Body of pancreas (tissue), 4 donors: ENCODE data around the gene AVPI1. TPM values are rescaled to one million over a fixed set of nuclear protein-coding genes. Genes with fewer than 3 reads are reported as not detected.

ENCODE experiments used
- ATAC-seq: fragments of 150-250 bp; one replicate; pipeline ENCODE4 v1.9.1; 2016
- DNase-seq, 4 donors: peaks; one replicate each; pipeline ENCODE4 v3.0.0-alpha.2; 2019
- H3K27ac ChIP-seq, 4 donors: fragments of 200-600 bp; sonication (generic); 1 replicate in 3 of 4; 2 replicates in 1 of 4; pipeline versions ENCODE4 v1.5.1 to v1.6.1; 2016 to 2019; ENCODE audit warnings: mild to moderate bottlenecking in 1 of 4, mixed read lengths in 1 of 4, moderate library complexity in 1 of 4
- H3K27me3 ChIP-seq, 2 donors: fragments of 200-600 bp; sonication (generic); one replicate each; pipeline ENCODE4 v1.6.0; 2016; ENCODE audit warnings: mild to moderate bottlenecking in 1 of 2
- H3K36me3 ChIP-seq, 2 donors: fragments of 200-600 bp; sonication (generic); replicated peaks in 1 of 2; 2 replicates each; pipeline ENCODE4 v1.5.1; 2016; ENCODE audit warnings: low read depth in 2 of 2; ENCODE audit not compliant: insufficient read depth in 1 of 2
- H3K4me1 ChIP-seq: fragments of 200-600 bp; sonication (generic); one replicate; pipeline ENCODE4 v1.6.0; 2016
- H3K4me3 ChIP-seq, 2 donors: fragments of 200-600 bp; sonication (generic); 1 replicate in 1 of 2; 2 replicates in 1 of 2; pipeline ENCODE4 v1.5.1; 2016 to 2019
- H3K9me3 ChIP-seq, 3 donors: fragments of 200-600 bp; sonication (generic); 1 replicate in 2 of 3; 2 replicates in 1 of 3; pipeline ENCODE4 v1.5.1; 2016
- POLR2A ChIP-seq, 3 donors: fragments of 450-650 bp; IDR thresholded peaks; one replicate each; pipeline ENCODE4 v1.6.1; 2016; ENCODE audit warnings: antibody characterized with exemption in 3 of 3, mild to moderate bottlenecking in 2 of 3
- WGBS, 2 donors: methylation state at CpG; one replicate each; pipeline ENCODE4 v1.1.5; 2017; 5-methylcytosine and 5-hydroxymethylcytosine counted together
- intact Hi-C: fragments of 100-400 bp; cut with DNase I; formaldehyde crosslinking; loops from one replicate; pipeline ENCODE4 v1.15.1; 2023
- total RNA-seq, 2 donors: library from RNA; depleted of rRNA; stranded (reverse); fragments of >200 nt; gene quantifications; one replicate each; pipeline ENCODE4 v1.1.0, GENCODE V29; 2016
- TF ChIP-seq, protein P1 (sequence below), 7 experiments: fragments of 450-650 bp in 4 of 7; fragments of 200-600 bp in 3 of 7; sonication (generic) in 3 of 7; IDR thresholded peaks; one replicate each; pipeline ENCODE4 v1.5.1; 2016 to 2019; ENCODE audit warnings: antibody characterized with exemption in 7 of 7

AVPI1 gene
- total RNA-seq, 2 donors from 2014 or later: 5.7 to 14.8 TPM

DNA sequence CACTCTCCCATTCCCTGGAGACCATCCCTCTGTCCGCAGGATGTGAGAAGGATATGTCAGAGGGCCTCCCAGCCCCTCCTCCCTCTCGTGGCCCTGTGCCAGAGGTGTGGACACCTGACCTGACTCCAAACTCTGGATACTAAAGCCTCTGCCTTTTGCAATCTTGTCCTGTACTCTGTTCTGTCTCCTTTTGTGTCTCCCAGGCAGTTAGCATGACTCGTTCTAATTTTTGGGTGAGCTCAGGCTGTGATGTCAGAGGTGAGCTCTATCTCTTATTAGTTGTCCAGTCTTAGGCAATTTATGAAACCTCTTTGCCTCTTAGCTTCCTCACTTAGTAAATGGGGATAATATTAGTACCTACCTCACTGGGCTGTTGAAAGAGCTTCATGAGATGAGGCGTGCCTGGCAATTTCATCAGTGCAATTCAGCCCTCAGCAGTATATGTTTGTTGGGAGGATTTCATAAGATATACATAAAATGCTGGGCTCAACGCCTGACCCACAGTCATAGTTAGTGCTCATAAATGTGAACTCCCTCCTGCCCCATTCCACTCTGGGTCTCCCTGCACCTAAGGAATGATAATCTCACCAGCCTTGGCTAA lies 37.4 kb upstream of the AVPI1 start:
- intact Hi-C loops: loop anchor here (10.0 kb wide), 1 partner anchor 150 kb away; the partner anchor contains the start of gene ANKRD2
- Histone ChIP-seq H3K4me3 (no peak overlapping the region), H3K27ac (no peak overlapping the region), H3K36me3 (no peaks in the 10 kb centered on the region), H3K4me1 (peaks cover 8% of the 10 kb centered on the region), H3K27me3 (no peaks in the 10 kb centered on the region), H3K9me3 (no peaks in the 10 kb centered on the region)
- no peak for DNase-seq
- ATAC-seq: no peak
- 47 to 51% methylated on average over 5 of the region's 5 CpGs for WGBS, 2 donors
- no peak for TF ChIP-seq POLR2A (IDR thresholded peaks at IDR 0.05)

DNA sequence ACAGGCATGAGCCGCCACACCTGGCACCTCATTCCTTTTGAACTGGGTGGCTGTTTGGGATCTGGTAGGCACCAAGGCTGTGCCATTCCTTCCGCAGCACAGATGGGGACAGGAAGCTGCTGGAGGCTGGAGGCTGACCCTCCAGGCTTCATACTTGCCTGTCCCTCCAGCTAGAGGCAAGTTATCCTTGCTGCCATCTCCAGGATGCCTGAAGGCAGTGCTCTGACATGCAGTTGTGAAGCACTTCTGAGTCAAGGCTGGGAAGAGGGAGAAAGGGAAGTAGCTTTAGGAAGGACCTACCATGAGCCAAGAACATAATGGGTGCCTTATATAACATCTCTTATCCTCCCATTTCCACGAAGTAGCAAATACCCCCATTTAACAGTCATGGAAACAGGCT lies 36.0 kb upstream of the AVPI1 start:
- ATAC-seq: no peak
- Histone ChIP-seq H3K4me1 (peaks cover 22% of the 10 kb centered on the region), H3K27ac (no peak overlapping the region), H3K9me3 (no peaks in the 10 kb centered on the region), H3K27me3 (no peaks in the 10 kb centered on the region), H3K4me3 (no peak overlapping the region), H3K36me3 (no peaks in the 10 kb centered on the region)
- TF ChIP-seq, protein P1, sequence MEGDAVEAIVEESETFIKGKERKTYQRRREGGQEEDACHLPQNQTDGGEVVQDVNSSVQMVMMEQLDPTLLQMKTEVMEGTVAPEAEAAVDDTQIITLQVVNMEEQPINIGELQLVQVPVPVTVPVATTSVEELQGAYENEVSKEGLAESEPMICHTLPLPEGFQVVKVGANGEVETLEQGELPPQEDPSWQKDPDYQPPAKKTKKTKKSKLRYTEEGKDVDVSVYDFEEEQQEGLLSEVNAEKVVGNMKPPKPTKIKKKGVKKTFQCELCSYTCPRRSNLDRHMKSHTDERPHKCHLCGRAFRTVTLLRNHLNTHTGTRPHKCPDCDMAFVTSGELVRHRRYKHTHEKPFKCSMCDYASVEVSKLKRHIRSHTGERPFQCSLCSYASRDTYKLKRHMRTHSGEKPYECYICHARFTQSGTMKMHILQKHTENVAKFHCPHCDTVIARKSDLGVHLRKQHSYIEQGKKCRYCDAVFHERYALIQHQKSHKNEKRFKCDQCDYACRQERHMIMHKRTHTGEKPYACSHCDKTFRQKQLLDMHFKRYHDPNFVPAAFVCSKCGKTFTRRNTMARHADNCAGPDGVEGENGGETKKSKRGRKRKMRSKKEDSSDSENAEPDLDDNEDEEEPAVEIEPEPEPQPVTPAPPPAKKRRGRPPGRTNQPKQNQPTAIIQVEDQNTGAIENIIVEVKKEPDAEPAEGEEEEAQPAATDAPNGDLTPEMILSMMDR (IDR thresholded peaks at IDR 0.05): no peak
- TF ChIP-seq POLR2A (IDR thresholded peaks at IDR 0.05): no peak
- WGBS, 2 donors: 65 to 82% methylated on average over 3 of the region's 3 CpGs
- intact Hi-C loops: loop anchor here (10.0 kb wide), 1 partner anchor 148 kb away; the partner anchor contains the start of gene ANKRD2
- DNase-seq: no peak

DNA sequence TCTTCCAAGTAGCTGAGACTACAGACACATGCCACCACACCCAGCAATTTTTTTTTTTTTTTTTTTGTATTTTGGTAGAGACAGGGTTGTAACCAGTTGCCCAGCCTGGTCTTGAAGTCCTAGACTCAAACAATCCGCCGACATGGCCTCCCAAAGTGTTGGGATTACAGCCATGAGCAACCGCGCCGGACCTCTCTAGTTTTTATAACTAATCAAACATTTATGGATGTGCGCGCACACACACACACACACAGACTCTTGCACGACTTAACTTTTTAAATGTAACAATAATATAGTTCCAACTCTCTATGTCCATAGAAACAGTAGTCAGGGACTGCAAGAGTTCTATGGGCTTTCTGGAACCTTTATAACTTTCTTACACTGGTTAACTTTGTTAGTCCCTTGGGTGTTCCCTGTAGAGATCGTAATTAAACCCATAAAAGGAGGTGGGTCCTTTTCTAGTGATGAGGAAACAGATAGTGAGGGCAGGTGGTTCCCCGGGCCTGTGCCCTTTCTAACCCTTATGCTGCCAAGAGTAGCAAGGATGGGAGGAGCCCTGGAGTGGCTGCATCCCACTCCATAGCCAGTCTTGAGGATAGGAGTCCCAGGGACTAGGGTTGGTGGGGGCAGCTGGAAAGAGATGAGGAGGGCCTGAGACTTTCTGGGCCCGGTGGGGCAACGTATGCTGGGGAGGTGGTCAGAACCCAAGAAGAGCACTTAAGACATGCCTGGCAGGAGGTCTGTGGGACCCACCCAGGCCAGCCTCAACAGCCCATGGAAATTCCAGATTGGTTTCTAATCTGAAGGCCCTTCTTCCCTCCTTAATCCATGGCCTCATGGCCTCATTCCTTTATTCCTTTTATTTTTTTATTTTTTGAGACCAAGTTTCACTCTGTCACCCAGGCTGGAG lies 35.1 kb upstream of the AVPI1 start:
- no peak overlapping the region for H3K27ac ChIP-seq
- WGBS, 2 donors: 69 to 88% methylated on average over 12 of the region's 12 CpGs
- H3K9me3 ChIP-seq: no peaks in the 10 kb centered on the region
- intact Hi-C loops: loop anchor here (10.0 kb wide), 1 partner anchor 147 kb away; the partner anchor contains the start of gene ANKRD2
- H3K4me3 ChIP-seq: no peak overlapping the region
- DNase-seq (no peak), ATAC-seq (no peak)
- no peaks in the 10 kb centered on the region for H3K36me3 ChIP-seq
- TF ChIP-seq POLR2A (IDR thresholded peaks at IDR 0.05): no peak
- TF ChIP-seq, protein P1 (IDR thresholded peaks at IDR 0.05): no peak
- H3K4me1 ChIP-seq: peaks cover 28% of the 10 kb centered on the region
- H3K27me3 ChIP-seq: no peaks in the 10 kb centered on the region

GRCh38 chr10:97719602-97720001 lies 32.6 kb upstream of the AVPI1 start:
- Histone ChIP-seq H3K4me3 (no peak overlapping the region), H3K4me1 (peaks cover 29% of the 10 kb centered on the region), H3K27ac (peak overlapping the region in 1 of 4 donors; percentile 83), H3K27me3 (no peaks in the 10 kb centered on the region), H3K36me3 (no peaks in the 10 kb centered on the region), H3K9me3 (no peaks in the 10 kb centered on the region)
- TF ChIP-seq, protein P1 (IDR thresholded peaks at IDR 0.05): no peak
- TF ChIP-seq POLR2A (IDR thresholded peaks at IDR 0.05): no peak
- intact Hi-C loops: loop anchor here (10.0 kb wide), 1 partner anchor 145 kb away; the partner anchor contains the start of gene ANKRD2
- DNase-seq (no peak), ATAC-seq (no peak)
- WGBS, 2 donors: 90 to 98% methylated on average over 2 of the region's 2 CpGs

DNA sequence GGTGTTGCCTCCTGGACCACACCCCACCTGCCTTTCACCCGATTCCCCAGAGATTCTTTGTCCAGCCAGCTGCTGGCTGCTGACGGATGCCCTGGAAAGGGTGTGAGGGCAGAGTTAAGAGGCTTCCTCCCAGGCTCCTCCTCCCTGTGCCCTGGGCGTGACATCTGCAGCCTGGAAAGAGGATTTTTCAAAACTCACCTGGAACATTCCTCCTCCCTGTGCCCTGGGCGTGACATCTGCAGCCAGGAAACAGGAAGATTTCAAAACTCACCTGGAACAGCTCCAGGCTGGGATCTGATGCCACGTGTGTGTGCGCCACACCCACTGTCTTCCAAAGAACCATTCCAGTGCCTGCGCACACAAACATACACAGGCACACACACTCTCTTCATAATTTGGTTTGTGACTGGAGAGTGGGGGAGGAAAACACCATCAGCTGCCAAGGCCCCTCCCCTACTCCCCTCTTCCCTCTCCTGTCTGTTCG lies 31.7 kb upstream of the AVPI1 start:
- no peak overlapping the region for H3K4me3 ChIP-seq
- intact Hi-C loops: no loop called here
- no peaks in the 10 kb centered on the region for H3K27me3 ChIP-seq
- 32 to 41% methylated on average over 8 of the region's 8 CpGs for WGBS, 2 donors
- no peaks in the 10 kb centered on the region for H3K9me3 ChIP-seq
- peak; percentile 83 for ATAC-seq
- H3K36me3 ChIP-seq: no peaks in the 10 kb centered on the region
- TF ChIP-seq, protein P1 (IDR thresholded peaks at IDR 0.05): no peak
- peak in 1 of 3 donors; percentile 27 for TF ChIP-seq POLR2A (IDR thresholded peaks at IDR 0.05)
- peak; percentile 70 to 91 (median 78) for DNase-seq
- peak overlapping the region; percentile 25 to 83 (median 46) for H3K27ac ChIP-seq
- H3K4me1 ChIP-seq: peaks cover 36% of the 10 kb centered on the region
